Activated CD8-positive, alpha-beta memory T cell treated with anti-CD3 and anti-CD28 coated beads for 4 hours (primary cell): Measurements from ENCODE around the gene RAB7A.
"Not testable (repeated sequence)": the region's sequence is repeated elsewhere in the genome, so short reads cannot be mapped to it uniquely, and the experiment has no call there.

Source experiments
- DNase-seq, 2 donors: peaks; one replicate each; pipeline ENCODE4 v3.0.0-alpha.2; 2020; ENCODE audit warnings: low read depth in 2 of 2

RAB7A gene

DNA sequence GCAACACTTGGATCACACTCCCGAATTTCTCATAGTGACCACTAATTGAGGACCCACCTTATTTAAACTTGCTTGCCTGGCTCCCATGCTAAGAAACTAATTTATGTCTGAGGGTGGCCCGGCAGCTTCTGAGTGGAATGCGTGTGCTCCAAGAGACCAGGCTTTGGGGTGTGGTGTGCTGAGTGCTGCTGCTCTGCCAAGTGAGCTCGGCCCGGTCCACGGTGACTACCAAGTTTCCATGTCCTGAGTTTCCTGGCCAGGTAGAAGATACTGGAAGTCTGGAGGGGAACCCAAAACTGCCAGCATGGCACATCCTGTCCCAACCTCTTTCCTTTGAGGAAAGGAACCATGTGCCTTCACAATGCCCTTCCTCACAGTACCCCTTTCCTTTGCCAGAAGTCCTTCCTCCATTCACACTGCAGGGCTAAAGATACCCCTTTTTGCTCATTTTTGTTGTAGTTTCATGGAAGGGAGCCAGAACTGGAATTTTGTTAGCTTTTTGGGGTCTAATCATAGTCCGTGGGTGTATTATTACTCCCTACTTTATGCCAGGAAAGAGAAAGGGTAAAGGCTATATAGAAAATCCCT is 94.4 kb downstream of the RAB7A start:
- DNase-seq: no peak

DNA sequence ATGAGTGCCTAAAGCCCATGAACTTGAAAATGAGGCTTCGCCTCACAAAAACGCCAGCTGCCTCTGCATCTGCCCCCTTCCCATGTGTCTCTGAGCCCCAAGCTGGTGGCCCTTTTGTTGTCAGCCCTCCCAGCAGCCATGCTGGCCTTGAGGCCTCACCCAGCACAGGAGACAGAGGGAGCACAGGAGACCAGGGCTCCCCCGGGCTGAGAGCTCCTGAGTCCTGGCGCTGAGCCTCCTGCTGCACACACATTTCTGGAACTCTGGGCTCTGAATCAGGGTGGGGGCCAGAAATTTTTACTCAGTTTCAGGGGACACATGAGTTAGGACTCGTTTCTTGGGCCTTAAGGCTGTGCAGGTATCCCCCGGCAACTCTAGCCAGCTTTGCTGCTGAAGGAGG is 97.0 kb downstream of the RAB7A start:
- no peak for DNase-seq

- DNase-seq: no peak
Measured at GRCh38 chr3:128823631-128824030, 97.6 kb downstream of the RAB7A start.

DNA sequence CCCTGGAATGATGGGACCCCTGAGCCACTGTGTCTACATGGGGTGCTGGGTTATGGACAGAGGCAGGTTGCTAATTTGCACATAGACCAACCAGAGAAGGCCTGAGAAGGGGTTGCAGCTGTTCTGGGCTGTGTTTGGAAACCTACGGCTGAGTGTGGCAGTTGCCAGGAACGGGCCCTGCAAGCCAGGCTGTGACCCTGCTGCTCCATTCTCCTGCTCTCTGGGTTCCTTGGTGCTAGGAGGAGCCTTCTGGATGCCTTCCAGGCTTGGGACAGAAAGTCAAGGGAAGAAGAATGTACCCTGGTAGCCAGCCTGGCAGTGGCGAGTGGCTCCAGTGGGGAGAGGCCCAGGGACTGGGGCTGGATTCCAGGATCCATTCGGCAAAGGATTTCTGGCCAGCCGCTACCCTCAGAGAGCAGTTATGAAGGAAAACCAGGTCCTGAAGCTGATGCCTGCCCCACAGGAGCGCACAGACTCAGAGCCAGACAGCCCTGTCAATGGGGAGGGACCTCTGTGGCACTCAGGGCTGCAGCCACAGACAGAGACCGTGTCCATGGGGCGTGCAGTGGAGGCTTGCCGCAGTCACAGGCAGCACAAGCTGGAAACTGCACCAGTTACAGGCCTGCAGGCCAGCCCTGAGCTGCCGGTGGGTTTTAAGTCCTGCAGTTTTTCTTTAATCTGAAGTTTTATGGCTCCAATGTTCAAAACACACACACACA is 98.3 kb downstream of the RAB7A start:
- DNase-seq: no peak

GRCh38 chr3:128825117-128825725 is 99.2 kb downstream of the RAB7A start:
- DNase-seq: no peak

GRCh38 chr3:128829087-128829486 is 103.1 kb downstream of the RAB7A start:
- not testable (repeated sequence) for DNase-seq

DNA sequence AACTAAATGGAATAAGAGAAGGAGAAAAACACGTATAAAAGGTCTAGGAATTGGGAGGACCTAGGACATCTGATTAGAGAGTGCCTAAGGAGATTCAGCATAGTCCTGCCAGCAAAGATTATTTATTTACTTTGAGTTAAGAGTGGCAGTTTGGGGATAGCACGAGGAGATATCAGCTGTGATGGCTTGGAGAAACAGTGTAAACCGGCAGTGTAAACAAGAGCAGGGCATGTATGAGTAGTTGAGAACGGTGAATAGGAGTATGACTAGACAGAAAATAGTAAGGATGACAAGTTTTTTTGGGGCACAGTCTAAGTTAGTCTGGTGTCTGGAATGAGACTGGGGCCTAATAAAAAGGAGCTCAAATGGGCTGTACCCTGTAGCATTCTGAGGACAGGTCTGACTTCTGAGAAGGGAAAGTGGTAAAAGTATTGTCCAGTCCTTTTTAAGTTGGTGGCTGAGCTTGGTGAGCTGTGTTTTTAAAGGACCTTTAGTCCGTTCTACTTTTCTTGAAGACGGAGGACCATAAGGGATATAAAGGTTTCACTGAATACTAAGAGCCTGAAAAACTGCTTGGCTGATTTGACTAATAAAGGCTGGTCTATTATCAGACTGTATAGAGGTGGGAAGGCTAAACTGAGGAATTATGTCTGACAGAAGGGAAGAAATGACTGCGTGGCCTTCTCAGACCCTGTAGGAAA is 104.1 kb downstream of the RAB7A start:
- not testable (repeated sequence) for DNase-seq

- not testable (repeated sequence) for DNase-seq
Measured at GRCh38 chr3:128830762-128831161, 104.8 kb downstream of the RAB7A start.

GRCh38 chr3:128832979-128833378 is 107.0 kb downstream of the RAB7A start:
- not testable (repeated sequence) for DNase-seq

DNA sequence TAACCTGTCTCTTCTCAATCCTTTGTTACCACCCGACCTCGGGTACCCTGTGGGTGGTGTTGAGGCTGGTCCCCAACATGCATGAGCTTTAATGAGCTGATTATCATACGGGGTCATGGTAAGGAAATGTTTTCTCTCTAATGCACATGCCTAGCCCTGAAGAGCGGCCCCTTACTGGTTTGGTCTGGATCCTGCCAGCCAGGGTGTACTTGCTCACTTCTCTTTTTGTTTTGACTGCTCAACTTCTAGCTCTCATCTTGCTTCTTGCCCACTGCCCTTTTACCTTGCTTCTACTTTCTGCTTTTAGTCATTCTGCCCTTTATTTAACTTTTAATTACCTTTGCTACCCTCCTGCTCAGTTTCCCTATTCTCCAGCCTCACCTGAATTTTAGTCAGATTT is 109.1 kb downstream of the RAB7A start:
- no peak for DNase-seq

- no peak for DNase-seq
Measured at GRCh38 chr3:128841926-128842920, 116.2 kb downstream of the RAB7A start.

DNA sequence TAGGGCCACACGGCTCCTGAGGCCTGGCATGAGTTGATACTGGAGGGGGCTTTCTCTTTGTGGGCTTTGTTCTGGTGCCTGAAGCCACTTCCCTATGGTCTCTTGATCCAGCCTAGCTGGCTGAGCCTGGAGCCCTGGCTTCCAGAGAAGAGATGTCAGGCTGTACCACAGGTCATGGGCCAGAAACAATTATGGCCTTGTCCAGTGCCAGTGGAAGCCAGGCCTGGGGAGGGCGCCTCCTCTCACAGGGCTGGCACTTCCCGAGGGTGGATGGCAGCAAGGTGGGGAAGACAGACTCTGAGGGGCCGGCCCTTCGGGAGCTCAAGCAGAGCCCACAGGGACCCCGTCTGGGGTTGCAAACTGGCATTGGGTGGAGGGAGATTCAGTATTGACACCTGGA is 118.5 kb downstream of the RAB7A start:
- no peak for DNase-seq

DNA sequence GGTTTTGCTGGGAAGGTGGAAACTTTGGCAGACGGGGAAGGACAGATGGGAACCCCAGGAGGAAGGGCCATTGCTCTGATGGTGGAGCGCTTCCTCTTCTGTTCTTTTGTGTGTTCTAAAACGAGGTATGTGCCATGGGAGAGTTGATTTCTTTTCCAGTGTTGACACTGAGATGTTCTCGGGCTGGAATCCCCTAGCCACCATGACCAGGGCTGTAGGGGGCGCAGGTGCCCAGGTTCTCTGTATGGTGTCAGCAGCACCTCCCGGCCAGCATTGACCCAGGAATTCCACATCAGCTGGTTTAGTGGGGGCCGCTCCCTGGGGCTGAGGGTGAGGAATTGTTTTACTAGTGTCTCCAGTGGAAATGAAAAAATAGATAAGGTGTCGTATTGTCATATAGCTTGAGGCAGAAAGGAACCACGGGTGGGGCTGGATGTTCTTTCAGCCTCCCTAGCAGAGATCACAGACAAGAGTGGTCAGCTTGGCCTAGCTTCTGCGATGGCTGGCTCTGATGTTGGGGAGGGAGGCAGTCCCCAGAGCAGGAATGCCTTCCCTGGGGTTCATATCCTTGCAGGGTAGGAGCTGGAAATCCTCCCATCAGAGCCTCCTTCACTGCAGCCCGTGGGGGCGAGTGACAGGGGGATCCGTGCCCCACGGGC is 119.3 kb downstream of the RAB7A start:
- DNase-seq: no peak

GRCh38 chr3:128845778-128846485 is 119.9 kb downstream of the RAB7A start:
- DNase-seq: peak; percentile 44 to 61

DNA sequence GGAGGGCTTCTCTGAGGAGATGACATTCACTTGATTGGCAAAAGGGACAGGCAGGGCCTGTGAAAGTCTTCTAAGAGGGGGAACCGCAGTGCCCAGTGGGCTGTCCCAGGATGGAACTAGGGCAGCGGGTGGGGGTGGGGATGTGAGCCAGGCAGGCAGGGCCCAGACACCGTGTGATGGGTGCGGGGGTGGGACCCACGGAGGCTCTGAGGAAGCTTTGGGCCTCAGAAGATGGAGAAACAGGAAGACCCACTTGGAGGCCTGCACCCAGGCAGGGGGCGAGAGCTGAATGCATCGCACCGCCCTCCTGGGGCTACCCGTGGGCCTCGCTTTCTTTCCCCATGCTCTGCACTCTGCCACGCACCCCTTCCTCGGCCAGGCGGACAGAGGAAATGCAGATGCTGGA is 120.5 kb downstream of the RAB7A start:
- no peak for DNase-seq

DNA sequence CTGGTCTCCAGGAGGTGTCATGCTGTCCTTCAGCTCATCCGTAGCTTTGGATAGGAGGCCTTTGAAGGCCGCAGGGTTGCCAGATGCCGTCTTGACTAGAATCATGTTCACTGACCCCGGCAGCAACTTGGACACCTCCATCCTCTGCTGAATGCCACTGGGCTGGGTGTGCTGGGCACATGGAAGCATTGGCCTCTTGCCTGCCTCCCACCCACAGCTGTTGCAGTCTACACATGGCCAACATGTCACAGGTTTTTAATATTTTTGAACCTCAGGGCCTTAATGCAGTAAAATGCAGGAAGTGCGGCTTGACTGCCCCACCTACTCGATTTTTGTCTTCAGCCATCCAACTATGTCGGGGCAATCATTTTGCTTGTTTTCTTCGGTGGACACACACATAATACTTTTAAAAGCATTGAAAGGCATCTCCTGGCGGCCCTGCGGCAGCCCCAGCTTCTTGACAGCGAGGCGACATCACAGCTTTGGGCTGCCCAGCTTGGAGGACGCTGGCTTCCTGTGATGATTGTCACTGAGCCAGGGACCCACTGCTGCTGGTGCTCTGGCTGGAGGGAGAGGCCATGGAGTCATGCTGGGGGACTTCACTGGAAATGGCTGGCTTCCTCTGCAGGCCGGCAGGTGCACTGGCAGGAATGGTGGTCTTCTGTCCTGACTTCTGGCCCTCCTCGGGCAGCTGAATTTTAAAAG is 121.8 kb downstream of the RAB7A start:
- no peak for DNase-seq

- no peak for DNase-seq
Measured at GRCh38 chr3:128848936-128849335, 123.0 kb downstream of the RAB7A start.

GRCh38 chr3:128849911-128850455 is 124.0 kb downstream of the RAB7A start:
- DNase-seq: no peak

DNA sequence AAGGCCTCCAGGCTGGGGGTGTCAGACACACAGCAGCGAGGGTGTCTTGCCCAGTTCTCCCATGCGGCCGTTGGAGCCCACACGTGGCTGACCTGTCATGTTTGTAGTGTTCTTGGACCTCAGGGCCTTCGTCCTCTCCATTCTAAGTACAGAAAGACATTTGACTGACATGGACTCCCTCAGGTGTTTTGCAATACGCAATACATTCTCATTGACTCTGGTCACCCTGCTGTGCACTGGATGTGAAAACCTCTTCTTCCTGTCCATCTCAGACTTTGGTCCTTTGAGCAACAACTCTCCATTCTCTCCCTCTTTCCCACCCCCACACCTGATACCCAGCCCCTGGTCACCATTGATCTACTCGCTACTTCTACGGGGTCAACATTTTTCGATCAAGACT is 124.6 kb downstream of the RAB7A start:
- DNase-seq: no peak
